GM20431 (cell line): Measurements from ENCODE around the gene DYSF.

Experiments
- in situ Hi-C: fragments of 300-500 bp; cut with MseI, MboI; formaldehyde crosslinking; loops from one replicate; pipeline ENCODE4 v1.15.0; 2020; ENCODE audit warnings: low sequenced_read_pairs; ENCODE audit not compliant: unreplicated experiment

DYSF gene

GRCh38 chr2:71560638-71561011, 107.3 kb downstream of the DYSF start:
- in situ Hi-C loops: no loop called here

- in situ Hi-C loops: no loop called here
Measured at GRCh38 chr2:71561441-71562267, 108.3 kb downstream of the DYSF start.

- in situ Hi-C loops: no loop called here
Measured at GRCh38 chr2:71562518-71562917, 109.2 kb downstream of the DYSF start.

- in situ Hi-C loops: no loop called here
Measured at GRCh38 chr2:71563872-71564271, 110.5 kb downstream of the DYSF start.

GRCh38 chr2:71564361-71564760, 111.0 kb downstream of the DYSF start:
- in situ Hi-C loops: no loop called here

- in situ Hi-C loops: no loop called here
Measured at GRCh38 chr2:71564790-71565189, 111.4 kb downstream of the DYSF start.

GRCh38 chr2:71566372-71566771, 113.0 kb downstream of the DYSF start:
- in situ Hi-C loops: no loop called here

GRCh38 chr2:71567625-71568024, 114.3 kb downstream of the DYSF start:
- in situ Hi-C loops: no loop called here

GRCh38 chr2:71568103-71568502, 114.7 kb downstream of the DYSF start:
- in situ Hi-C loops: no loop called here

- in situ Hi-C loops: no loop called here
Measured at GRCh38 chr2:71570511-71570910, 117.2 kb downstream of the DYSF start.

GRCh38 chr2:71570951-71571460, 117.6 kb downstream of the DYSF start:
- in situ Hi-C loops: no loop called here

GRCh38 chr2:71571945-71572344, 118.6 kb downstream of the DYSF start:
- in situ Hi-C loops: no loop called here

- in situ Hi-C loops: no loop called here
Measured at GRCh38 chr2:71575966-71576365, 122.6 kb downstream of the DYSF start.

GRCh38 chr2:71576541-71576940, 123.2 kb downstream of the DYSF start:
- in situ Hi-C loops: no loop called here

GRCh38 chr2:71577209-71577608, 123.8 kb downstream of the DYSF start:
- in situ Hi-C loops: no loop called here

- in situ Hi-C loops: no loop called here
Measured at GRCh38 chr2:71578767-71579342, 125.5 kb downstream of the DYSF start.

- in situ Hi-C loops: no loop called here
Measured at GRCh38 chr2:71581026-71581425, 127.7 kb downstream of the DYSF start.

- in situ Hi-C loops: no loop called here
Measured at GRCh38 chr2:71583876-71584275, 130.5 kb downstream of the DYSF start.

GRCh38 chr2:71586471-71586870, 133.1 kb downstream of the DYSF start:
- in situ Hi-C loops: no loop called here

- in situ Hi-C loops: no loop called here
Measured at GRCh38 chr2:71587509-71588073, 134.2 kb downstream of the DYSF start.

GRCh38 chr2:71588497-71589170, 135.3 kb downstream of the DYSF start:
- in situ Hi-C loops: no loop called here
